Dedifferentiated amniotic fluid mesenchymal stem cell (primary cell): ENCODE measurements around the gene TMEM176B.
"Not testable (repeated sequence)": the region's sequence is repeated elsewhere in the genome, so short reads cannot be mapped to it uniquely, and the experiment has no call there.

Experiments used
- DNase-seq: peaks from one replicate; pipeline ENCODE4 v3.0.0-alpha.2; 2016; ENCODE audit errors: extremely low spot score

TMEM176B gene

GRCh38 chr7:150790416-150791075, 9.6 kb downstream of the TMEM176B start:
- no peak for DNase-seq

GRCh38 chr7:150788474-150789269, 11.5 kb downstream of the TMEM176B start:
- DNase-seq: no peak

GRCh38 chr7:150787321-150788281, 12.6 kb downstream of the TMEM176B start:
- no peak for DNase-seq

- no peak for DNase-seq
Observed at GRCh38 chr7:150784954-150785353, 15.2 kb downstream of the TMEM176B start.

GRCh38 chr7:150784120-150784736, 15.9 kb downstream of the TMEM176B start:
- DNase-seq: no peak

GRCh38 chr7:150781961-150782360, 18.2 kb downstream of the TMEM176B start:
- DNase-seq: no peak

- DNase-seq: no peak
Observed at GRCh38 chr7:150781103-150781502, 19.1 kb downstream of the TMEM176B start.

GRCh38 chr7:150780292-150780691, 19.9 kb downstream of the TMEM176B start:
- DNase-seq: no peak

GRCh38 chr7:150778738-150779301, 21.3 kb downstream of the TMEM176B start:
- DNase-seq: peak; percentile 62

GRCh38 chr7:150778014-150778737, 22.0 kb downstream of the TMEM176B start:
- no peak for DNase-seq

GRCh38 chr7:150774131-150774530, 26.0 kb downstream of the TMEM176B start:
- DNase-seq: not testable (repeated sequence)

- no peak for DNase-seq
Observed at GRCh38 chr7:150769768-150770167, 30.4 kb downstream of the TMEM176B start.

GRCh38 chr7:150766334-150766709, 33.8 kb downstream of the TMEM176B start:
- no peak for DNase-seq

GRCh38 chr7:150759479-150759878, 40.7 kb downstream of the TMEM176B start:
- no peak for DNase-seq

- no peak for DNase-seq
Observed at GRCh38 chr7:150756858-150757257, 43.3 kb downstream of the TMEM176B start.

- DNase-seq: no peak
Observed at GRCh38 chr7:150756166-150756565, 44.0 kb downstream of the TMEM176B start.

- no peak for DNase-seq
Observed at GRCh38 chr7:150755473-150756099, 44.6 kb downstream of the TMEM176B start.

- no peak for DNase-seq
Observed at GRCh38 chr7:150754951-150755350, 45.2 kb downstream of the TMEM176B start.

GRCh38 chr7:150753826-150754603, 46.1 kb downstream of the TMEM176B start:
- DNase-seq: no peak
